Gastroesophageal sphincter (tissue), 3 donors: Measurements from ENCODE around the gene THUMPD2.

Source experiments
- POLR2A ChIP-seq, 2 donors: fragments of 450-650 bp; IDR thresholded peaks; one replicate each; pipeline ENCODE4 v1.6.1; 2017; ENCODE audit warnings: antibody characterized with exemption in 2 of 2, mild to moderate bottlenecking in 2 of 2, moderate library complexity in 1 of 2
- TF ChIP-seq, protein P1 (sequence below), 4 experiments: fragments of 200-600 bp in 2 of 4; fragments of 450-650 bp in 2 of 4; sonication (generic) in 1 of 4; IDR thresholded peaks; one replicate each; pipeline ENCODE4 v1.5.1; 2017 to 2019; ENCODE audit warnings: antibody characterized with exemption in 4 of 4, mild to moderate bottlenecking in 2 of 4, moderate library complexity in 2 of 4

DNA sequence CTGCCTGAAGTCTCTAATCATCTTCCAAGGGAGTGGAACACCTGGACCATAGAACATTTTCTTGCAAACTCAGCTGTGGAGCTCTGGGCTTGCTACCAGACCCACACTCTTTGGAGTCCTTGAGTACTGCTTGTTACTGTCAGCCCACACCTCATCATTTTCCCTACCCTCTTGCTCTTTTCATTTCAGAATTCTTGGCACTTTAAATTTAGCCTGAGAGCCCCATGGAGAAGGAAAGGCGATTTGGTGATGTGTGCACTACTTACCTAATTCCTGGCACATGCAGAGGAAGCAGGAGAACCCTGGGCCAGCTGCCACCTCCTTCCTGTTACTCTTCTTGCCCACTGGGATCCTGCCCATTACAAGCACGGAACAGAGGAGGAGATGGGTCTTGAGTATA, 81.6 kb downstream of the THUMPD2 start:
- TF ChIP-seq, protein P1, sequence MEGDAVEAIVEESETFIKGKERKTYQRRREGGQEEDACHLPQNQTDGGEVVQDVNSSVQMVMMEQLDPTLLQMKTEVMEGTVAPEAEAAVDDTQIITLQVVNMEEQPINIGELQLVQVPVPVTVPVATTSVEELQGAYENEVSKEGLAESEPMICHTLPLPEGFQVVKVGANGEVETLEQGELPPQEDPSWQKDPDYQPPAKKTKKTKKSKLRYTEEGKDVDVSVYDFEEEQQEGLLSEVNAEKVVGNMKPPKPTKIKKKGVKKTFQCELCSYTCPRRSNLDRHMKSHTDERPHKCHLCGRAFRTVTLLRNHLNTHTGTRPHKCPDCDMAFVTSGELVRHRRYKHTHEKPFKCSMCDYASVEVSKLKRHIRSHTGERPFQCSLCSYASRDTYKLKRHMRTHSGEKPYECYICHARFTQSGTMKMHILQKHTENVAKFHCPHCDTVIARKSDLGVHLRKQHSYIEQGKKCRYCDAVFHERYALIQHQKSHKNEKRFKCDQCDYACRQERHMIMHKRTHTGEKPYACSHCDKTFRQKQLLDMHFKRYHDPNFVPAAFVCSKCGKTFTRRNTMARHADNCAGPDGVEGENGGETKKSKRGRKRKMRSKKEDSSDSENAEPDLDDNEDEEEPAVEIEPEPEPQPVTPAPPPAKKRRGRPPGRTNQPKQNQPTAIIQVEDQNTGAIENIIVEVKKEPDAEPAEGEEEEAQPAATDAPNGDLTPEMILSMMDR (IDR thresholded peaks at IDR 0.05), result no peak
- TF ChIP-seq POLR2A (IDR thresholded peaks at IDR 0.05), result no peak
